Suprapubic skin (tissue), 4 donors: ENCODE results near the gene PACSIN2. TPM values are rescaled to one million over a fixed set of nuclear protein-coding genes. Genes with fewer than 3 reads are reported as not detected.

Experiments used
- DNase-seq, 2 donors: peaks; one replicate each; pipeline ENCODE4 v3.0.0-alpha.2; 2019; ENCODE audit warnings: low spot score in 2 of 2
- H3K27ac ChIP-seq: fragments of 200-600 bp; sonication (generic); one replicate; pipeline ENCODE4 v1.5.1; 2019
- H3K27me3 ChIP-seq: fragments of 200-600 bp; sonication (generic); one replicate; pipeline ENCODE4 v1.5.1; 2019
- H3K36me3 ChIP-seq: fragments of 200-600 bp; sonication (generic); one replicate; pipeline ENCODE4 v1.5.1; 2019
- H3K4me1 ChIP-seq: fragments of 200-600 bp; sonication (generic); one replicate; pipeline ENCODE4 v1.5.1; 2019
- H3K4me3 ChIP-seq: fragments of 200-600 bp; sonication (generic); one replicate; pipeline ENCODE4 v1.5.1; 2019; ENCODE audit warnings: mild to moderate bottlenecking
- H3K9me3 ChIP-seq: fragments of 200-600 bp; sonication (generic); one replicate; pipeline ENCODE4 v1.5.1; 2019
- CTCF ChIP-seq, 2 donors: fragments of 200-600 bp in 1 of 2; fragments of 450-650 bp in 1 of 2; sonication (generic) in 1 of 2; IDR thresholded peaks; one replicate each; pipeline ENCODE4 v1.5.1; 2016 to 2019; ENCODE audit warnings: antibody characterized with exemption in 2 of 2, mild to moderate bottlenecking in 1 of 2, moderate library complexity in 1 of 2
- EP300 ChIP-seq: sonication (generic); formaldehyde crosslinking; IDR thresholded peaks from one replicate; pipeline ENCODE4 v1.6.1; 2017; ENCODE audit warnings: antibody characterized with exemption
- POLR2A ChIP-seq, 2 donors: fragments of 450-650 bp; IDR thresholded peaks; one replicate each; pipeline ENCODE4 v1.6.1; 2017; ENCODE audit warnings: antibody characterized with exemption in 2 of 2, mild to moderate bottlenecking in 2 of 2, moderate library complexity in 2 of 2
- POLR2AphosphoS5 ChIP-seq, 3 donors: sonication (generic); formaldehyde crosslinking; IDR thresholded peaks; one replicate each; pipeline ENCODE4 v1.6.1; 2017; ENCODE audit warnings: antibody characterized with exemption in 3 of 3
- WGBS: methylation state at CpG from one replicate; pipeline ENCODE4 v1.1.5; 2018; 5-methylcytosine and 5-hydroxymethylcytosine counted together
- total RNA-seq, 4 donors: library from RNA; depleted of rRNA; stranded (reverse); fragments of >200 nt; gene quantifications; one replicate each; pipeline ENCODE4 v1.1.0, GENCODE V29; 2016

The PACSIN2 gene
- total RNA-seq, 4 donors from 2014 or later = 38.9 to 74.8 (median 55.3) TPM

- Histone ChIP-seq H3K4me3 (no peak overlapping the region), H3K27ac (peak overlapping the region; percentile 69), H3K27me3 (no peaks in the 10 kb centered on the region), H3K4me1 (peaks cover 69% of the 10 kb centered on the region), H3K9me3 (no peaks in the 10 kb centered on the region), H3K36me3 (no peaks in the 10 kb centered on the region)
- peak in 1 of 2 donors; percentile 58 for DNase-seq
- WGBS = 72% methylated on average over 16 of the region's 16 CpGs
- TF ChIP-seq POLR2A (IDR thresholded peaks at IDR 0.05) (no peak), POLR2AphosphoS5 (IDR thresholded peaks at IDR 0.05) (no peak)
These were observed 68.3 kb downstream of the PACSIN2 start for GRCh38 chr22:42946546-42947198.

- H3K4me1 ChIP-seq = peaks cover 77% of the 10 kb centered on the region
- peak in 1 of 2 donors; percentile 55 for DNase-seq
- H3K27me3 ChIP-seq = no peaks in the 10 kb centered on the region
- no peaks in the 10 kb centered on the region for H3K36me3 ChIP-seq
- TF ChIP-seq EP300 = no peak
- TF ChIP-seq POLR2AphosphoS5 (IDR thresholded peaks at IDR 0.05) = no peak
- no peak for TF ChIP-seq CTCF (IDR thresholded peaks at IDR 0.05)
- no peak for TF ChIP-seq POLR2A (IDR thresholded peaks at IDR 0.05)
- H3K4me3 ChIP-seq = no peak overlapping the region
- peak overlapping the region; percentile 69 for H3K27ac ChIP-seq
- 68% methylated on average over 5 of the region's 5 CpGs for WGBS
- H3K9me3 ChIP-seq = no peaks in the 10 kb centered on the region
These were observed 69.2 kb downstream of the PACSIN2 start for GRCh38 chr22:42945736-42946135.

- Histone ChIP-seq H3K36me3 (no peaks in the 10 kb centered on the region), H3K4me3 (no peak overlapping the region), H3K27me3 (no peaks in the 10 kb centered on the region), H3K9me3 (no peaks in the 10 kb centered on the region), H3K4me1 (peaks cover 84% of the 10 kb centered on the region), H3K27ac (peak overlapping the region; percentile 64)
- WGBS = 88% methylated on average over 9 of the region's 9 CpGs
- TF ChIP-seq POLR2AphosphoS5 (IDR thresholded peaks at IDR 0.05) (no peak), POLR2A (IDR thresholded peaks at IDR 0.05) (no peak), EP300 (no peak), CTCF (IDR thresholded peaks at IDR 0.05) (no peak)
- DNase-seq = no peak
These were observed 69.9 kb downstream of the PACSIN2 start for GRCh38 chr22:42945027-42945426.

GRCh38 chr22:42944409-42944808, 70.5 kb downstream of the PACSIN2 start:
- no peak for DNase-seq
- Histone ChIP-seq H3K4me1 (peaks cover 87% of the 10 kb centered on the region), H3K9me3 (no peaks in the 10 kb centered on the region), H3K4me3 (no peak overlapping the region), H3K36me3 (no peaks in the 10 kb centered on the region), H3K27ac (peak overlapping the region; percentile 75), H3K27me3 (no peaks in the 10 kb centered on the region)
- WGBS = 80% methylated on average over 5 of the region's 5 CpGs
- peak in 1 of 3 donors; percentile 15 for TF ChIP-seq POLR2AphosphoS5 (IDR thresholded peaks at IDR 0.05)
- TF ChIP-seq EP300 = no peak

GRCh38 chr22:42943981-42944380, 71.0 kb downstream of the PACSIN2 start:
- Histone ChIP-seq H3K27ac (peak overlapping the region; percentile 75), H3K36me3 (no peaks in the 10 kb centered on the region), H3K27me3 (no peaks in the 10 kb centered on the region), H3K4me3 (no peak overlapping the region), H3K4me1 (peaks cover 87% of the 10 kb centered on the region), H3K9me3 (no peaks in the 10 kb centered on the region)
- TF ChIP-seq POLR2A (IDR thresholded peaks at IDR 0.05) = no peak
- TF ChIP-seq EP300 = no peak
- no peak for TF ChIP-seq POLR2AphosphoS5 (IDR thresholded peaks at IDR 0.05)
- TF ChIP-seq CTCF (IDR thresholded peaks at IDR 0.05) = no peak
- DNase-seq = no peak
- WGBS = 87% methylated on average over 3 of the region's 3 CpGs

- no peak for DNase-seq
- 48% methylated on average over 2 of the region's 2 CpGs for WGBS
- TF ChIP-seq POLR2A (IDR thresholded peaks at IDR 0.05) (no peak), CTCF (IDR thresholded peaks at IDR 0.05) (no peak), POLR2AphosphoS5 (IDR thresholded peaks at IDR 0.05) (no peak), EP300 (no peak)
- H3K4me1 ChIP-seq = peaks cover 88% of the 10 kb centered on the region
- H3K4me3 ChIP-seq = no peak overlapping the region
- H3K27me3 ChIP-seq = no peaks in the 10 kb centered on the region
- no peaks in the 10 kb centered on the region for H3K9me3 ChIP-seq
- peak overlapping the region; percentile 75 for H3K27ac ChIP-seq
- no peaks in the 10 kb centered on the region for H3K36me3 ChIP-seq
These were observed 72.6 kb downstream of the PACSIN2 start for GRCh38 chr22:42942351-42942750.
